ENCODE measurements around the gene FAM174C. TPM values are rescaled to one million over a fixed set of nuclear protein-coding genes. Genes with fewer than 3 reads are reported as not detected.

FAM174C gene
- total RNA-seq (10 to 100 TPM; 21.9 to 23.3 TPM), polyA plus RNA-seq (10 to 100 TPM; 43.8 to 68.8 TPM)
- long read RNA-seq, donor 1, partial matches to known transcripts = 0 of 4 reads
- long read RNA-seq, donor 1, other reads (novel, unspliced or antisense) = 0 of 4 reads
- long read RNA-seq, donor 2, transcript C19orf24-201 (3 exons, 983 nt) = major isoform, 12 of 20 reads
- long read RNA-seq, donor 2, partial matches to known transcripts = 7 of 20 reads
- long read RNA-seq, donor 2, other reads (novel, unspliced or antisense) = 0 of 20 reads

DNA sequence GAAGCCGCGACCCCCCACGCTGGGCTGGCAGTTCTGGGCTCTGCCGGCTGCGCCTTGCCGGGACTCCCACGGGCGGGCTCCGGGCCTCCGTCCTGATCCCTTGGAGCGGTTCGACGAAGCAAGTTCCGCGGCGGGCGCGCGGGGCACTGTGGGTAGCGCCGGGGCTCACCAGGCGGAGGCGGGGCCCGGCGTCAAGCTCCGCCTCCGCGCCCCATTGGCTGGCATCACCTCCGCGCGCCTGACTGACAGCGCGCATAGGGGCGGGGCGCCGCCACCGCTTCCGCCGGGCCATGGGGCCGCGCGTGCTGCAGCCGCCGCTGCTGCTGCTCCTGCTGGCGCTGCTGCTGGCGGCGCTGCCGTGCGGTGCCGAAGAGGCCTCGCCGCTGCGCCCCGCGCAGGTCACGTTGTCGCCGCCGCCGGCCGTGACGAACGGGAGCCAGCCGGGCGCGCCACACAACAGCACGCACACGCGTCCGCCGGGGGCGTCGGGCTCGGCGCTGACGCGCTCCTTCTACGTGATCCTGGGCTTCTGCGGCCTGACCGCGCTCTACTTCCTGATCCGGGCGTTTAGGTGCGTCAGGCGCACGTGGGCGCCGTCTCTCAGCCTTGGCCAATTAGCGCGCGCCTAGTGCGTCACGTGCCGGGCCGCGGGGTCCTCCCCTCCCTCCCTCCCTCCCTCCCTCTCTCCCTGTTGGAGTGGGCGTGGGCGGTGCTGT lies at the start of gene FAM174C:
FAM174C (plus strand) TSS at position 271 of the 716 bp plus-strand sequence; CDS start at position 291, 20 bp downstream.
- ATAC-seq (ENCODE audit: low FRiP score) (peak; percentile 90), DNase-seq (peak; percentile 97 to 98)
- 0% methylated on average over 59 to 98 of the region's 98 CpGs for WGBS, 2 donors
- H3K4me3 ChIP-seq (ENCODE audit: low read length in 2 of 2) = peak within 1 kb of the TSS; percentile 31 to 35
- no peaks in the 10 kb centered on the region for H3K27me3 ChIP-seq (ENCODE audit: control insufficient read depth in 1 of 2, insufficient read depth in 2 of 2, low read length in 1 of 2)
- peak within 1 kb of the TSS; percentile 29 to 92 for H3K27ac ChIP-seq (ENCODE audit: low read depth in 1 of 2, low read length in 2 of 2)
- no peaks in the 10 kb centered on the region for H3K4me1 ChIP-seq (ENCODE audit: control insufficient read depth in 1 of 2, insufficient read depth in 2 of 2, low read length in 2 of 2)
- peaks cover 0 to 7% of the 10 kb centered on the region in 2 donors for H3K36me3 ChIP-seq (ENCODE audit: control insufficient read depth in 1 of 2, insufficient read depth in 2 of 2, low read length in 1 of 2)
- intact Hi-C loops (cut with DNase I) = loop anchor here in 1 of 2 donors (5.0 to 10.0 kb wide), 2 partner anchors 82 to 229 kb away; no protein-coding TSS in a partner anchor
- no peaks in the 10 kb centered on the region for H3K9me3 ChIP-seq (ENCODE audit: control insufficient read depth, low read length)

DNA sequence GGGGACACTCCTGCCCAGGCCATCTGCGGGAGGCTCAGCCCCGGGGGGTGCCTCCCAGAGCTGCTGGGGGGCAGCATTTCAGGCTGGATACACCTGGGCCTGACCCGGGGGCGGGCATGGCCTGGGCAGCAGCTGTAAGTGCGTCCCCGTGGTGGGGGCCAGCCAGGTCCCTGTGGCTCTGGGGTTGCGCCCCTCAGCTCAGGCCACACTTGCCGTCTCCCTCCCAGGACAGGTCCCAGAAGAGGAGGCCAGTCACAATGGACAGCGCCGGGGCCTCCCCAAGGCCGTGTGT lies 49.2 kb upstream of the FAM174C start:
- 91 to 93% methylated on average over 11 of the region's 11 CpGs for WGBS, 2 donors
- H3K27ac ChIP-seq (ENCODE audit: low read depth in 1 of 2, low read length in 2 of 2) = no peak overlapping the region
- no peak overlapping the region for H3K4me3 ChIP-seq (ENCODE audit: low read length in 2 of 2)
- no peak for DNase-seq
- intact Hi-C loops (cut with DNase I) = no loop called here
- H3K4me1 ChIP-seq (ENCODE audit: control insufficient read depth in 1 of 2, insufficient read depth in 2 of 2, low read length in 2 of 2) = no peaks in the 10 kb centered on the region
- no peak for ATAC-seq (ENCODE audit: low FRiP score)
- no peaks in the 10 kb centered on the region for H3K36me3 ChIP-seq (ENCODE audit: control insufficient read depth in 1 of 2, insufficient read depth in 2 of 2, low read length in 1 of 2)
- H3K27me3 ChIP-seq (ENCODE audit: control insufficient read depth in 1 of 2, insufficient read depth in 2 of 2, low read length in 1 of 2) = no peaks in the 10 kb centered on the region
- no peaks in the 10 kb centered on the region for H3K9me3 ChIP-seq (ENCODE audit: control insufficient read depth, low read length)

DNA sequence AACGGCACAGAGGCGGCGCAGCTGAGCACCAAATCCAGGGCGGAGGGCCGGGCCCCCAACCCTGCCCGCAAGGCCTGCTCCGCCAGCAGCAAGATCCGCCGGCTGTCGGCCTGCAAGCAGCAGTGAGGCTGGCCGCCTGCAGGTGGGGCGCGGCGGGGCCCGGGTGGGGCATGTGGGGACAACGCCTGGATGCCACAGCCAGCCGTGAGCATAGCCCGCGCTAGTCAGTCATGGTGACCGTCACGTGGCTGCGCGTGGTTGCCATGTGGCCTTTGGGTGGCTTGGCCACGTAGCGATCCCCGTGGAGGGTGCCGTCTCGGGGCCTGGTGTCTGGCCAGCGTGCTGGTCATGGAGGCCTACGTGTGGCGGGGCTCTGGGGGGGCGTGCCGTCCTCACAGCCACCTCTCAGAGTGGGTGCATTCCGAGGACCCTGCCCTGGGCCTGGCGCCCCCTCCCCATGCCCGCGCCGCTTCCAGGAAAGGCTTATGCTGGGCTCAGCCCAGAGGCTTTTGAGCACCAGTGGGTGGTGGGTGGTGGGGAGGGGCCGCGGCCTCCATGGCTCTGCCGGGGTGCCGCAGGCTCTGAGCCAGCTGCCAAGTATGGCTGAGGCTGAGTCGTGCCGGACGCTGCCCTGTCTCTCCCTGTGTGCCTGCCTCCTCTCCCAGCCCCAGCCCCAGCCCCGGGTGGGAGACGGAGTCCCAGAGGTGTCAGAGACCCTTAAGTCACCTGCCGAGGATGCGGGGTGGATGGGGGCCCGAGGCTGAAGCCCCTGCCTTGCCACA lies 48.6 kb upstream of the FAM174C start:
- H3K36me3 ChIP-seq (ENCODE audit: control insufficient read depth in 1 of 2, insufficient read depth in 2 of 2, low read length in 1 of 2) = no peaks in the 10 kb centered on the region

DNA sequence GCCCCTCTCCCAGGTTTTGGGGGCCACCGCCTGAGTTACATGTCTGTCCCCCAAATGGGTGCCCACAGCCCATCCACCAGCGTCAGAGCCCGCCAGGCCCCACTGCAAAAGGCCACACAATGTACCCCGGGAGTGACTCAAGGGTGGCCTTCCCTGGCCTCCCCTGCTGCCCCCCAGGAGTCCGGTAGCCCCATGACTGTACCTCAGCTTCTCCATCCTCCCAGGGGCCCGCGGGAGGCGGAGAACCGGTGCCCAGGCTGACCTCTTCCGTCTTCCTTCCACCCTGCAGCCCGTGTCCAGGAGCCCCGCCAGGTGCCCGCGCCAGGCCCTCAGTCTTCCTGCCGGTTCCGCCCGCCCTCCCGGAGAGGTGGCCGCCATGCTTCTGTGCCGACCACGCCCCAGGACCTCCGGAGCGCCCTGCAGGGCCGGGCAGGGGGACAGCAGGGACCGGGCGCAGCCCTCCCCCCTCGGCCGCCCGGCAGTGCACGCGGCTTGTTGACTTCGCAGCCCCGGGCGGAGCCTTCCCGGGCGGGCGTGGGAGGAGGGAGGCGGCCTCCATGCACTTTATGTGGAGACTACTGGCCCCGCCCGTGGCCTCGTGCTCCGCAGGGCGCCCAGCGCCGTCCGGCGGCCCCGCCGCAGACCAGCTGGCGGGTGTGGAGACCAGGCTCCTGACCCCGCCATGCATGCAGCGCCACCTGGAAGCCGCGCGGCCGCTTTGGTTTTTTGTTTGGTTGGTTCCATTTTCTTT lies 47.9 kb upstream of the FAM174C start:
- no peak for ATAC-seq (ENCODE audit: low FRiP score)
- Histone ChIP-seq H3K27ac (ENCODE audit: low read depth in 1 of 2, low read length in 2 of 2) (no peak overlapping the region), H3K4me3 (ENCODE audit: low read length in 2 of 2) (no peak overlapping the region), H3K36me3 (ENCODE audit: control insufficient read depth in 1 of 2, insufficient read depth in 2 of 2, low read length in 1 of 2) (no peaks in the 10 kb centered on the region), H3K9me3 (ENCODE audit: control insufficient read depth, low read length) (no peaks in the 10 kb centered on the region), H3K4me1 (ENCODE audit: control insufficient read depth in 1 of 2, insufficient read depth in 2 of 2, low read length in 2 of 2) (no peaks in the 10 kb centered on the region), H3K27me3 (ENCODE audit: control insufficient read depth in 1 of 2, insufficient read depth in 2 of 2, low read length in 1 of 2) (no peaks in the 10 kb centered on the region)
- WGBS, 2 donors = 88 to 90% methylated on average over 42 to 56 of the region's 56 CpGs
- intact Hi-C loops (cut with DNase I) = no loop called here
- no peak for DNase-seq

More for the DNA sequence above, 48.6 kb upstream of the FAM174C start:
- DNase-seq = no peak
- H3K27ac ChIP-seq (ENCODE audit: low read depth in 1 of 2, low read length in 2 of 2) = no peak overlapping the region
- WGBS, 2 donors = 89% methylated on average over 47 to 50 of the region's 50 CpGs
- no peak overlapping the region for H3K4me3 ChIP-seq (ENCODE audit: low read length in 2 of 2)
- intact Hi-C loops (cut with DNase I) = no loop called here
- H3K9me3 ChIP-seq (ENCODE audit: control insufficient read depth, low read length) = no peaks in the 10 kb centered on the region
- no peaks in the 10 kb centered on the region for H3K27me3 ChIP-seq (ENCODE audit: control insufficient read depth in 1 of 2, insufficient read depth in 2 of 2, low read length in 1 of 2)
- ATAC-seq (ENCODE audit: low FRiP score) = no peak
- no peaks in the 10 kb centered on the region for H3K4me1 ChIP-seq (ENCODE audit: control insufficient read depth in 1 of 2, insufficient read depth in 2 of 2, low read length in 2 of 2)

DNA sequence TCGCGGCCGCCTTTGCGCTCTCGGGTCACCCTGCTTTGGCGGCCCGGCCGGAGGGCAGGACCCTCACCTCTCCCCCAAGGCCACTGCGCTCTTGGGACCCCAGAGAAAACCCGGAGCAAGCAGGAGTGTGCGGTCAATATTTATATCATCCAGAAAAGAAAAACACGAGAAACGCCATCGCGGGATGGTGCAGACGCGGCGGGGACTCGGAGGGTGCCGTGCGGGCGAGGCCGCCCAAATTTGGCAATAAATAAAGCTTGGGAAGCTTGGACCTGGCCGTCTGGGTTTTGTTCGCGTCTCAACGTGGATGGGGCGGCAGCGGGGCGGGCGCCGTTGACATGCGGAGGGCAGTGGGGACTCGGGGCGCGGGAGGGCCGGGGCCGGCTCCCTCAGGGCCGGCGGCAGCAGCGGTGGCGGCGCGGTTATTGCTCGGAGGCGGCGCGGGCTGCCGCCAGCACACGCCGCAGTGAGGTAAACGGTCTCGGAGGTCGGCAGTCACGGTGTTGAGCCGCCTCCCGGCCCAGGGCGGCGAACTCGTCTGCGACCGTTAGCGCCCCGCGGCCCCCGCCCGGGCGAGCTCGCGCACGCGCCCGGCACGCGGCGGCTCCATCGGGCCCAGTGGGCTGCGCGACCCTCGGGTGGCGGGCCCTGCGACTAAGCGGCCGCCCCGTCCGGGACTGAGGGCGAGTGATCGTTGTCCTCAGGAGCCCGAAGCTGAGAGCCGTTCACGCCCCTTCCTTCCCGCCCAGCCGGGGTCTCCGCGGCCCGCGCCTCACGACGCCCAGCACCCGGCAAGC lies 47.0 kb upstream of the FAM174C start:
- DNase-seq (no peak), ATAC-seq (ENCODE audit: low FRiP score) (no peak)
- no peaks in the 10 kb centered on the region for H3K27me3 ChIP-seq (ENCODE audit: control insufficient read depth in 1 of 2, insufficient read depth in 2 of 2, low read length in 1 of 2)
- no peak overlapping the region for H3K27ac ChIP-seq (ENCODE audit: low read depth in 1 of 2, low read length in 2 of 2)
- H3K4me3 ChIP-seq (ENCODE audit: low read length in 2 of 2) = no peak overlapping the region
- intact Hi-C loops (cut with DNase I) = no loop called here
- 96% methylated on average over 100 of the region's 100 CpGs for WGBS, 2 donors
- no peaks in the 10 kb centered on the region for H3K36me3 ChIP-seq (ENCODE audit: control insufficient read depth in 1 of 2, insufficient read depth in 2 of 2, low read length in 1 of 2)
- H3K4me1 ChIP-seq (ENCODE audit: control insufficient read depth in 1 of 2, insufficient read depth in 2 of 2, low read length in 2 of 2) = no peaks in the 10 kb centered on the region
- H3K9me3 ChIP-seq (ENCODE audit: control insufficient read depth, low read length) = no peaks in the 10 kb centered on the region

DNA sequence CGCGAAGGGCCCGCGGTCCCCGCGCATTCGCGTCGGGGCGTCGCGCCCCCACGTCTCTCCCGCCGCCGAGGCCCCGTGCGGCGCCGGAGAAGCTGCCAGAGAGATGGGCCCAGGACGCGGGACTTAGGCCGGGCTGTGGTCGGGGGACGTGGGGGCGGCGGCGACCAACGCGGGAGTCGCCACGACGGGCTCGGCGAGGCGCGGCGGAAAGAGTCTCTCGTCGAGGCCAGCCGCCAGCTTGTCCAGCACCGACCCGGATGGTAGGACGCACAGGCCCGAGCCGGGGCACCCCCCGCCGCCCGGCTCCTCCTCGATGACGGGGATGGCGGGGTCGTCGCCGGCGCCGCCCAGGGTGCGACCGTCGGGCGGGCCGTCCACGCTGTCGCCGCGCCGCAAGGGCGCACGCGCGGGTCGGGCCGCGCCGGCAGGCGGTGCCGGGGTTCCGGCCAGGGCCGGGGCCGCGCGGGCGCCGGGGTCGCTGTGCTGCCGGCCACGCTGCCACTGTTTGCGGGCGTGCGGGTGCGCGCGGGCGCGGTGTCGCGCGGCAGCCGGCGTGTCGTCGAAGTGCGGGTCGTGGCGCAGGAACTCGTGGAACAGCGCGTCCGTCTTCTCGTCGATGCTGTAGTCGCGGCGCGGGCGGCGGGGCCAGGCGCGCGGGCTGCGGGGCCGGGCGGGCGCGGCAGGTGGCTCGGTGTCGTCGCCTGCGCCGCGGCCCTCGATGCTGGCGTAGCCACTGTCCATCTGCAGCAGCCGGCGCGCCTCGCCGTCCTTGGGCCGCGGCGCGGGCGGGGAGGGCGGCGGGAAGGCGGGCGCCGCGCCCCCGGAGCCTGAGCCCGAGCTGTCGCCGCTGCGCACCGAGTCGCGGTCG lies 46.0 kb upstream of the FAM174C start:
- no peak overlapping the region for H3K4me3 ChIP-seq (ENCODE audit: low read length in 2 of 2)
- 96 to 97% methylated on average over 141 to 158 of the region's 158 CpGs for WGBS, 2 donors

DNA sequence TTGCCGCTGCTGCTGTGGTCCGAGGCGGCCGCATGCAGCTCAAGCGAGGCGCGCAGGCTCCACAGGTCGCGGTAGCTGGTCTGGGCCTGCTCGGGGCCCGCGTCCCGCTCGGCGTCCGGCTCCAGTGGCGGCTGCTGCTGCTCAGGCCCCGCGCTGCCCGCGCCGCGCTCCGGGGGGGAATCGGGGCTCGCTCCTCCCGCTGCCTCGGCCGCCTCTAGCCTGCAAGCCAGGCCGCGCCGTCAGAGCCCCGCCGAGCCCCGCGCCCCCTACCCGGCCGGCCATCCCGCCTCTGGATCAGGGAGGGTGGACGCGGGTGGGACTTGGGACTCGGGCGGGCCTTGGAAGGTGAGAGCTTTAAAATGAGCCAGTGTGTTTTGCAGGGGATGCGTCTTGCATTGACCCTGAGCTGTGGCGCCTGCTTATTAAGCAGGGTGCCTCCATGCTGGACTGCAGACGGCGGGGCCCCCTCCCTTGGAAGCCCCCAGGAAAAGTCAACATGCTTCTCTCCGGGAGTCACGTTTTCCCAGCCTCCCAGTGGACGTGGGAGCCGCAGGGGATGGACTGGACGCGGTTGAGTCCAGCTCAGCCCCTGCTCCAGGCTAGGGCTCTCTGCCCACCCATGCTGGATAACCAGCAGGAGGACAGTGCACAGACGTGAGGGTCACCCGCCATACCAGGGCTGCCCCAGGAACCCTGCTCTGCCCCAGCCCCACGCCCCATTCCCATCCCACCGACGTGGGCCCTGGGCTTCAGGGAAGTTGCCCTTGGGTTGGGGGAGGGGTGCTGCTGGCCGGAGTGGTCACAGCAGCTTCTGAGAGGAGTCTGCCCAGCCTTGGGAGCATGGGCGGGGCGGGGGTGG lies 45.2 kb upstream of the FAM174C start:
- H3K36me3 ChIP-seq (ENCODE audit: control insufficient read depth in 1 of 2, insufficient read depth in 2 of 2, low read length in 1 of 2) = no peaks in the 10 kb centered on the region
- no peak for ATAC-seq (ENCODE audit: low FRiP score)
- WGBS, 2 donors = 89% methylated on average over 48 to 61 of the region's 61 CpGs

More for the DNA sequence above, 46.0 kb upstream of the FAM174C start:
- Histone ChIP-seq H3K36me3 (ENCODE audit: control insufficient read depth in 1 of 2, insufficient read depth in 2 of 2, low read length in 1 of 2) (no peaks in the 10 kb centered on the region), H3K27ac (ENCODE audit: low read depth in 1 of 2, low read length in 2 of 2) (no peak overlapping the region), H3K4me1 (ENCODE audit: control insufficient read depth in 1 of 2, insufficient read depth in 2 of 2, low read length in 2 of 2) (no peaks in the 10 kb centered on the region), H3K27me3 (ENCODE audit: control insufficient read depth in 1 of 2, insufficient read depth in 2 of 2, low read length in 1 of 2) (no peaks in the 10 kb centered on the region), H3K9me3 (ENCODE audit: control insufficient read depth, low read length) (no peaks in the 10 kb centered on the region)
- ATAC-seq (ENCODE audit: low FRiP score) (no peak), DNase-seq (no peak)
- intact Hi-C loops (cut with DNase I) = no loop called here

More for the DNA sequence above, 45.2 kb upstream of the FAM174C start:
- H3K4me3 ChIP-seq (ENCODE audit: low read length in 2 of 2) = no peak overlapping the region
- H3K27ac ChIP-seq (ENCODE audit: low read depth in 1 of 2, low read length in 2 of 2) = no peak overlapping the region
- H3K9me3 ChIP-seq (ENCODE audit: control insufficient read depth, low read length) = no peaks in the 10 kb centered on the region
- DNase-seq = no peak
- no peaks in the 10 kb centered on the region for H3K4me1 ChIP-seq (ENCODE audit: control insufficient read depth in 1 of 2, insufficient read depth in 2 of 2, low read length in 2 of 2)
- intact Hi-C loops (cut with DNase I) = no loop called here
- H3K27me3 ChIP-seq (ENCODE audit: control insufficient read depth in 1 of 2, insufficient read depth in 2 of 2, low read length in 1 of 2) = no peaks in the 10 kb centered on the region
